ENCODE results near the gene TMIGD1. TPM values are rescaled to one million over a fixed set of nuclear protein-coding genes. Genes with fewer than 3 reads are reported as not detected.

TMIGD1 gene
- total RNA-seq, 4 donors from 2014 or later: 5.0 to 684 (median 290) TPM

GRCh38 chr17:30292286-30292858 is 41.5 kb downstream of the TMIGD1 start:
- H3K4me1 ChIP-seq: peaks cover 0 to 11% (median 5%) of the 10 kb centered on the region in 4 donors
- peaks cover 0 to 16% (median under 1%) of the 10 kb centered on the region in 3 donors for H3K36me3 ChIP-seq
- H3K27me3 ChIP-seq: no peaks in the 10 kb centered on the region
- peak overlapping the region; percentile 67 to 95 (median 94) for H3K4me3 ChIP-seq
- no peak for TF ChIP-seq POLR2A (IDR thresholded peaks at IDR 0.05)
- TF ChIP-seq, protein P1, sequence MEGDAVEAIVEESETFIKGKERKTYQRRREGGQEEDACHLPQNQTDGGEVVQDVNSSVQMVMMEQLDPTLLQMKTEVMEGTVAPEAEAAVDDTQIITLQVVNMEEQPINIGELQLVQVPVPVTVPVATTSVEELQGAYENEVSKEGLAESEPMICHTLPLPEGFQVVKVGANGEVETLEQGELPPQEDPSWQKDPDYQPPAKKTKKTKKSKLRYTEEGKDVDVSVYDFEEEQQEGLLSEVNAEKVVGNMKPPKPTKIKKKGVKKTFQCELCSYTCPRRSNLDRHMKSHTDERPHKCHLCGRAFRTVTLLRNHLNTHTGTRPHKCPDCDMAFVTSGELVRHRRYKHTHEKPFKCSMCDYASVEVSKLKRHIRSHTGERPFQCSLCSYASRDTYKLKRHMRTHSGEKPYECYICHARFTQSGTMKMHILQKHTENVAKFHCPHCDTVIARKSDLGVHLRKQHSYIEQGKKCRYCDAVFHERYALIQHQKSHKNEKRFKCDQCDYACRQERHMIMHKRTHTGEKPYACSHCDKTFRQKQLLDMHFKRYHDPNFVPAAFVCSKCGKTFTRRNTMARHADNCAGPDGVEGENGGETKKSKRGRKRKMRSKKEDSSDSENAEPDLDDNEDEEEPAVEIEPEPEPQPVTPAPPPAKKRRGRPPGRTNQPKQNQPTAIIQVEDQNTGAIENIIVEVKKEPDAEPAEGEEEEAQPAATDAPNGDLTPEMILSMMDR (IDR thresholded peaks at IDR 0.05): no peak
- DNase-seq: peak in 1 of 3 donors; percentile 16
- peak overlapping the region; percentile 67 to 82 (median 78) for H3K27ac ChIP-seq
- H3K9me3 ChIP-seq: no peaks in the 10 kb centered on the region

- TF ChIP-seq, protein P1 (IDR thresholded peaks at IDR 0.05): no peak
- peak; percentile 36 to 64 for TF ChIP-seq POLR2A (IDR thresholded peaks at IDR 0.05)
- Histone ChIP-seq H3K27me3 (no peaks in the 10 kb centered on the region), H3K4me1 (peaks cover 0 to 11% (median 5%) of the 10 kb centered on the region in 4 donors), H3K9me3 (no peaks in the 10 kb centered on the region), H3K27ac (peak within 1 kb of the TSS; percentile 67 to 82 (median 78)), H3K36me3 (peaks cover 0 to 22% (median 2%) of the 10 kb centered on the region in 3 donors), H3K4me3 (peak within 1 kb of the TSS; percentile 67 to 95 (median 94))
- peak; percentile 64 to 89 (median 85) for DNase-seq
These were observed 42.1 kb downstream of the TMIGD1 start, which contains the start of gene BLMH for GRCh38 chr17:30291543-30292285. Gene BLMH, minus strand, starts transcription at chr17:30291944. Its CDS starts 125 bp downstream, at chr17:30291819.

DNA sequence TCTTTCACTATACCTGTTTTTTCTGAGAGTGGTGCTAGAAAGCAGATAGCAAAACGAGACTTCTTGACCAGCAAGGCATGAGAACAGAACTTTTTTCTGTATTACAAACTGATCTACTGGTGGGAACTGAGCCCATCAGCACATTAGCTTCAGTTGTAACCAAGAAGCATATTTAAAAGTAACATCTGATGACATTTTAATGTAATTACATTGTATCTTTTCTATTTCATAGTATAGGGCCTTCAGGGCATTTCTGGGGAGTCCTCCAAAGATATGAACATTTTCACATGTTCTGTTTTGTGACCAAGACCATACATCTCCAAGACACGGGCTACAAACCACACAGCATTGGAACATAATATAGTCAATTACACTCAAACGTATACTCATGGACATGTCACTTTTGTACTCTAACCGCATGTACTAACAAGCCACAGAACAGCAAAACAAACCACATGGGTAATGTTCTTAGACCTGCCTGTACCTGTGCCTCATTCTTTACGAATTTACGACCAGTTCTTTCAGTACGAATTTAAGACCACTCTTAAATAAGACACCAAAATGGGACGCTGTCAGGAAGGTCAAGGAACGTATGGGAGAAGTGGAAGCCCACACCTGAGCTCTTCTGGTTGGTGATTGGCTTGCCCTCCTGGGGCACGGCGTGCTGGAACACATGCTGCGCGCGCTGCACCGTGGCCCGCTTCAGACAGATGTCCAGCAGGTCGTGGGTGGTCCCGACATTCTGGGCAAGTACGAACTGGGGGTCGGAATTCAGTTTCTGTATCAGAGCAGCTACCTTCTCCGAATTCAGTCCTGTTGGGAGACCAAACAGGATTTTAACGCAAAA is 42.9 kb downstream of the TMIGD1 start:
- DNase-seq: peak; percentile 55 to 66 (median 65)
- Histone ChIP-seq H3K4me3 (peak overlapping the region; percentile 67 to 95 (median 94)), H3K9me3 (no peaks in the 10 kb centered on the region), H3K27me3 (no peaks in the 10 kb centered on the region), H3K27ac (peak overlapping the region; percentile 67 to 82 (median 78)), H3K36me3 (peaks cover 0 to 30% (median 2%) of the 10 kb centered on the region in 3 donors), H3K4me1 (peaks cover 0 to 11% (median 5%) of the 10 kb centered on the region in 4 donors)
- TF ChIP-seq, protein P1 (IDR thresholded peaks at IDR 0.05): no peak
- TF ChIP-seq POLR2A (IDR thresholded peaks at IDR 0.05): no peak

DNA sequence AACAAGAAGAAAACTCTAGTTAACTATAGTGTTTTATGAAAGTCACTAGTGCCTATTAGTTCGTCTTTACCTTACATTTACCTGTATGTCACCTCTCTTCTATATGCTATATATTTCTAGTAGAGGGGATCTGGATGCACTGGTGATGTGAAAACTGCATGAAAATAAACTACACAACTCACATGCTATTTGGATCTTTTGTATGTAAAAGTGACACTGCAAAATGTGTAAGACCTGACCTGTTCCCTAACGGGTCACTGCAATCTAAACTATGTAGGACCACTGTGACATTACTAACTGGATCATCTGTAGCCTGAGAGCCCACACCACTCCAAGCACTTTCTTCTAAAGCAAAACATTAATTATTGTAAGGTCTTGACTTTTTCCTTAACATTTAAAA is 43.8 kb downstream of the TMIGD1 start:
- TF ChIP-seq POLR2A (IDR thresholded peaks at IDR 0.05): no peak
- TF ChIP-seq, protein P1 (IDR thresholded peaks at IDR 0.05): no peak
- Histone ChIP-seq H3K27me3 (no peaks in the 10 kb centered on the region), H3K27ac (no peak overlapping the region), H3K4me1 (peaks cover 0 to 11% (median 5%) of the 10 kb centered on the region in 4 donors), H3K4me3 (no peak overlapping the region), H3K9me3 (no peaks in the 10 kb centered on the region), H3K36me3 (peaks cover 0 to 39% (median 2%) of the 10 kb centered on the region in 3 donors)
- no peak for DNase-seq

DNA sequence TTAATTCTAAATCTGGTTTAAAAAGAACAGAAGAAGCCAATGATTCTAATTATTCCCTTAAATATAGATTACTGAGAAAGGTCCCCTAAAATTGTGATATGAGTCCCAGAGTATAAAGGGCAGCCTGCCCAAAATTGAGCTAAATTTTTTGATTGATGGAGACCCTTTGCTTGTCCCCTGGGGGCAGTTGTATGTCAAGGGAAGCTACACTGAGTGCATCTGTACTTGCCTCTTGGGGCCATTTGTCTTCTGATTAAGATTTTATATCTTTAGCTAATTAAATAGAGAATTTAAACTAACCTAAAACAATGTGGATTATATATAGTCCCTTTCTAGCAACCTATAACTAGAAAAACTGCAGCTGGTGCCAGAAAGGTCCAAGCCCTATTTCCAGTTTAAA is 54.7 kb downstream of the TMIGD1 start:
- Histone ChIP-seq H3K4me3 (no peak overlapping the region), H3K27ac (no peak overlapping the region), H3K4me1 (no peaks in the 10 kb centered on the region), H3K9me3 (no peaks in the 10 kb centered on the region), H3K36me3 (peaks cover 0 to 55% (median 0%) of the 10 kb centered on the region in 3 donors), H3K27me3 (no peaks in the 10 kb centered on the region)
- no peak for DNase-seq
- TF ChIP-seq, protein P1 (IDR thresholded peaks at IDR 0.05): no peak
- no peak for TF ChIP-seq POLR2A (IDR thresholded peaks at IDR 0.05)
